NCI-H2196 treated with DMSO at 0.1 percent for 48 hours (cell line): Measurements from ENCODE around the gene PMIS2.
A peak's percentile ranks its signal among the peaks of the same experiment; 100 is the strongest.

Experiments
- DNase-seq: peaks from one replicate; lab custom pipeline; 2025; ENCODE audit not compliant: unreplicated experiment; lab: John Stamatoyannopoulos, UW

The PMIS2 gene

DNA sequence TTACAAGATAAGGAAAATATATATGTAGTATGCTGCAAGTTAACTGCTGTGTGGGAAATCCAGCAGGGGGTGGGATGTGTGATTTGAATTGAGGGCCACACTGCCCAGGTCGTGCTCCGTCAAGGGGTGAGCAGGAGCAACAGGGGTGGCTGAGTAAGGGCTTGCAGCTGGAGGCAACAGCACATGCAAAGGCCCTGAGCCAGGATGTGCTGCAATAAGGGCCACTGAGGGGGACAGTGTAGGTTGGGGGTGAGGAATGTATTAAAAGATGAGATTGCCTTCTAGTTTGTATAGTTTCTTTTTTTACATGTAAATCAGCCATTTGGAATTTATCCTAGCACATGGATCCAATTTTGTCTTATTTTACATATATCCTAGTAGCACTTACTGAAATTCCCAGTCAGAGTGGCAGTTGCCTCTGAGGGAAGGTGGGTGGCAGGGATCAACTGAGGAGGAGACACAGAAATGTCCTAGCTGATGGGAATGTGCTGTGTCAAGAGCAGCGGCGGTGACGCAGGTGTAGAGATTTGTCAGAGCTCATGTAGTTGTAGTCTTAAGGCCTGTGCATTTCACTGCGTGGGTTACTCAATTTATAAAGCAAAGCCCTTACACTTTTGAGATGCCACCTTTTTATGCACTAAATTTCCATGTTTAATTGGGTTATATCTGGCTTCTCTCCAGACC lies 37.5 kb downstream of the PMIS2 start:
- no peak for DNase-seq

DNA sequence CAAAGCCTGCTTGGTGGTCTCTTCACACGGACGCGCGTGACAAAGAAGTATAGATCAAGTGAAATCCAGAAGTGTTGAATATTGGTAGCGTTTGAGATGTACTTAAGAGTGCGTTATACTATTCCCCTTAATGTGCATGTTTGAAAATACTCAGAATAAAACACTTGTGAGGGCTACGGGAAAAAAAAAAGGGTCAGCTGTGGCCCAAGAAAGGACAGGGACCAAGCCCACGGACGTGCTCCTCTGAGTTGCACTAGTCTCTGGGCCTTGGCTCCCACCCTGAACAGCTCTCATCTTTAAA lies 42.2 kb downstream of the PMIS2 start:
- DNase-seq, result no peak

DNA sequence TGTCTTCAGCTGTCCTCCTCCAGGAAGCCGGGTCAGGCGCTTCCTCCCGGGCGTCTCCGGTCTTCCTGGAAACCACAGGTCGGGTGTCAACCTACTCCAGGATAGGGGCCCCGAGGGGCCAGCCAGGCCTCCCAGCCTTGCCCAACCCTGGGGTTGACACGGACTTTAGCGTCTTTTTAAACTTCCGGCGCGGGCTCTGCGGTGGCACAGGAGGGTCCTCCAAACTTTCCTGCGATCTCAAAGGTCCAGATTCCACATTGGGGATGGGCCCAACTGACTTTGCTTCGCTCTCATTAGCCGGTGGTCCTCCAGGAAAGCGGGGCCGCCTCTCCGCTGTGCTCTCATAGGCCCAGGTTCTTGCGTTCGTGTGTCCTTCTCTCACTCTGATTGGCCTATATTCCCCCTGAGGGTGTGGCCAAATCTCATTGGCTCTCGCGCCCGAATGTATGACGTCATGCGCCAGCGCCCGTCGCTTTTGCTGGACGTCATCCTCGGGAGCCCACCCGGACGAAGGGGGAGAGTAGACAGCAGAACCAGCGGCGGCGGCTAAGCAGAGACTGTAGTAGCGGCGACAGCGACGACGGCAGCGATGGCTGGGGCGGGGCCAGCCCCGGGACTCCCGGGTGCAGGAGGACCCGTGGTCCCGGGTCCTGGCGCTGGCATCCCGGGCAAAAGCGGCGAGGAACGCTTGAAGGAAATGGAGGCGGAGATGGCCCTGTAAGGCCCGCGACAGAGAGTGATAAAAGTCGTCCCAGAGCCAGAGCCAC lies 42.8 kb downstream of the PMIS2 start, which contains the start of gene RBM42:
TSS of gene RBM42 (plus strand) at position 472 of the 767 bp plus-strand sequence. CDS start at position 590, 118 bp downstream.
- peak; percentile 96 for DNase-seq

DNA sequence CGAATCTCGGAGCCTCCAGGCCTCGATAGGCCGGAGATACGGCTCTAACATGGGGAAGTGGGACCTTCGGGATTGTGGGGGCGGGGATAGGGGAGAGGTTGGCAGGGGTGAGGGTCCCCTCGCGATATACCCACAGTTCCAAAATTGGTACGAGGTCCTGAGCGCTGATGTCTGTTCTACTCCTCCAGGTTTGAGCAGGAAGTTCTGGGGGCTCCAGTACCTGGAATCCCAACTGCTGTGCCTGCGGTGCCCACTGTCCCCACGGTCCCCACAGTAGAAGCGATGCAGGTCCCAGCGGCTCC lies 43.3 kb downstream of the PMIS2 start:
- DNase-seq, result no peak

DNA sequence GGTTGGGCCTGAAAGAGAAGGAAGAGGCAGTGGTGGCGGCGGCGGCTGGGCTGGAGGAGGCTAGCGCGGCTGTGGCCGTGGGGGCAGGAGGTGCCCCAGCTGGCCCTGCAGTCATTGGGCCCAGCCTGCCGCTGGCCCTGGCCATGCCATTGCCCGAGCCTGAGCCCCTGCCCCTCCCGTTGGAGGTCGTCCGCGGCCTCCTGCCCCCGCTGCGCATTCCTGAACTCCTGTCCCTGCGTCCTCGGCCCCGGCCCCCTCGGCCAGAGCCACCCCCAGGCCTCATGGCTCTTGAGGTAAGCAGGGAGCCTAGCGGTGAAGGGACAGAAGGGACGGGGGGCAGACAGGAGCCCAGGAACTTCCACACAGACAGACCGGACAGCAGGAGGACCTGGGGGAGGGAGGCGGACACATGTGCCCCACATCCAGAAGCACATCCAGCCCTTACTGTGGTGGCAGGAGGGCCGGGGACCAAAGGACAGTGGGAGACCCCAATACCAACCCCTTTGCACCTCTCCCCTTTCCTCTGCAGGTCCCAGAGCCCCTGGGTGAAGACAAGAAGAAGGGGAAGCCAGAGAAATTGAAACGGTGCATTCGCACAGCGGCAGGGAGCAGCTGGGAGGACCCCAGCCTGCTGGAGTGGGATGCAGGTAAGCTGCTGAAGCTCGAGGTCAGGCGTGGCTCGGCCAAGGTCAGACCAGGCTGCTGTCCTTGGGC lies 47.9 kb downstream of the PMIS2 start:
- no peak for DNase-seq

DNA sequence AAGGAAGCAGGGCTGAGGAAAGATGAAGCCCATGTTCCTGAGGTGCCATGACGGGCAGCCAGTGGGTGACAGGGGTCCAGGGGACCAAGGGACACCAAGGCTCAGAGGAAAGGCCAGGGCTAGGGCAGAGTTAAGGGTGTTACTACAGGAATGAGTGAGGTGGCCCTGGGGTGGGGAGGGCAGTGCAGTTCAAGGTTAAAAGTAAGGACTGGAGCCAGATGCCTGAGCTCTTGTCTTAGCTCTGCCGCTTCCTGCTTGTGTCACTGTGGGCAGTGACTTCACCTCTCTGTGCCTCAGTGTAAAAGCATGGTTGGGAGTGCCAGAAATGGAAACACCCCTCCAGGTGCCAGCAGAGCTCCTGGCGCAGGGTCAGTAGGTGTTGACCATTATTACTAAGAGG lies 50.7 kb downstream of the PMIS2 start:
- DNase-seq, result no peak
